ENCODE results near the gene SP2. TPM values are rescaled to one million over a fixed set of nuclear protein-coding genes. Genes with fewer than 3 reads are reported as not detected.
"Not testable (repeated sequence)": the region's sequence is repeated elsewhere in the genome, so short reads cannot be mapped to it uniquely, and the experiment has no call there.

SP2 gene
- total RNA-seq, 4 donors from 2014 or later, result 7.1 to 14.1 (median 12.3) TPM

DNA sequence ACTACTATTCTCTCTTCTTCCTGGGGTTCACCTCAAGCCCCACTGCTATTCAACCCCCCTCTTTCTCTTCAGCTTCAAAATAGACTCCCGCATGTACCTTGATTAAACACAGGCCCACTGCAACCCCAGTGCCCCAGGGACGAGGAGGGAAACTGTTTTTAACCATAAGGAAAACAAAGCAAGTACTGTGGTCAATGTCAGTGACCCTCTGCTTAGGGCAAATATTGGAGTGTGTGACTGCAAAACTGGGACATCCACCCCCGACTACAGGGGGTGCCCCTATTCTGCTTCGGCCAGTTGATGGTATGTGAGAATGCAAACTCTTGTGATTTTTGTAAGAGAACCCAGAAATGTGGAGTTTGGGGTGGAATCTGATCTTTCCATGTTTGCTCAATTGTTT lies 35.8 kb downstream of the SP2 start:
- intact Hi-C loops (cut with DNase I), result no loop called here

DNA sequence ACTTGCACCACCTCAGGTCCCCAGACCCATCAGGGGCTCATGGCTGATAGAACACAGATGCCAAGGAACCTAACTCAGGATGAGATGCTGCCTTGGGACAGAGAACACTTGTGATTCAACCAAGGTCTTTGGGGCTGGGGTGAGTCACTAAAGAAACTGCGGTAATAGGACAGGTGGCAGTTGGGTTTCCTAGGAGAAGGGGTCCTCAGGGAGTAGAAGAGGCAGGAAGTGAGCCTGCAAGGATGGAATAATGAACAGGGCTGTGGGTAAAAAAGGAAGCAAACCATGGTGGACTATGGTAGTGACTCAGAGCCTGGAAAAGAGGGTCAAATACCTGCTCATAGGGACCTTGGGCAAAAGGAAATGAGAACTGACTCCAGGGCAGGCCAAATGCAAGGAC lies 38.8 kb downstream of the SP2 start:
- no peaks in the 10 kb centered on the region for H3K9me3 ChIP-seq
- no peaks in the 10 kb centered on the region for H3K27me3 ChIP-seq
- WGBS, 2 donors, result 84 to 89% methylated on average over 1 of the region's 1 CpG
- no peaks in the 10 kb centered on the region for H3K36me3 ChIP-seq
- no peak for DNase-seq
- intact Hi-C loops (cut with DNase I), result no loop called here
- H3K4me1 ChIP-seq, result peaks cover 0 to 9% of the 10 kb centered on the region in 2 donors
- TF ChIP-seq, protein P1, sequence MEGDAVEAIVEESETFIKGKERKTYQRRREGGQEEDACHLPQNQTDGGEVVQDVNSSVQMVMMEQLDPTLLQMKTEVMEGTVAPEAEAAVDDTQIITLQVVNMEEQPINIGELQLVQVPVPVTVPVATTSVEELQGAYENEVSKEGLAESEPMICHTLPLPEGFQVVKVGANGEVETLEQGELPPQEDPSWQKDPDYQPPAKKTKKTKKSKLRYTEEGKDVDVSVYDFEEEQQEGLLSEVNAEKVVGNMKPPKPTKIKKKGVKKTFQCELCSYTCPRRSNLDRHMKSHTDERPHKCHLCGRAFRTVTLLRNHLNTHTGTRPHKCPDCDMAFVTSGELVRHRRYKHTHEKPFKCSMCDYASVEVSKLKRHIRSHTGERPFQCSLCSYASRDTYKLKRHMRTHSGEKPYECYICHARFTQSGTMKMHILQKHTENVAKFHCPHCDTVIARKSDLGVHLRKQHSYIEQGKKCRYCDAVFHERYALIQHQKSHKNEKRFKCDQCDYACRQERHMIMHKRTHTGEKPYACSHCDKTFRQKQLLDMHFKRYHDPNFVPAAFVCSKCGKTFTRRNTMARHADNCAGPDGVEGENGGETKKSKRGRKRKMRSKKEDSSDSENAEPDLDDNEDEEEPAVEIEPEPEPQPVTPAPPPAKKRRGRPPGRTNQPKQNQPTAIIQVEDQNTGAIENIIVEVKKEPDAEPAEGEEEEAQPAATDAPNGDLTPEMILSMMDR (IDR thresholded peaks at IDR 0.05), result no peak
- TF ChIP-seq POLR2A (IDR thresholded peaks at IDR 0.05), result no peak
- no peak overlapping the region for H3K27ac ChIP-seq
- H3K4me3 ChIP-seq (replicated peaks in 1 of 3), result no peak overlapping the region

More for the DNA sequence above, 35.8 kb downstream of the SP2 start:
- Histone ChIP-seq H3K27ac (no peak overlapping the region), H3K9me3 (no peaks in the 10 kb centered on the region), H3K36me3 (peaks cover 0 to 12% of the 10 kb centered on the region in 2 donors), H3K4me1 (peaks cover 0 to 8% of the 10 kb centered on the region in 2 donors), H3K4me3 (replicated peaks in 1 of 3) (no peak overlapping the region), H3K27me3 (no peaks in the 10 kb centered on the region)
- 83 to 96% methylated on average over 4 of the region's 4 CpGs for WGBS, 2 donors
- TF ChIP-seq POLR2A (IDR thresholded peaks at IDR 0.05), result no peak
- TF ChIP-seq, protein P1 (IDR thresholded peaks at IDR 0.05), result no peak
- DNase-seq, result no peak

DNA sequence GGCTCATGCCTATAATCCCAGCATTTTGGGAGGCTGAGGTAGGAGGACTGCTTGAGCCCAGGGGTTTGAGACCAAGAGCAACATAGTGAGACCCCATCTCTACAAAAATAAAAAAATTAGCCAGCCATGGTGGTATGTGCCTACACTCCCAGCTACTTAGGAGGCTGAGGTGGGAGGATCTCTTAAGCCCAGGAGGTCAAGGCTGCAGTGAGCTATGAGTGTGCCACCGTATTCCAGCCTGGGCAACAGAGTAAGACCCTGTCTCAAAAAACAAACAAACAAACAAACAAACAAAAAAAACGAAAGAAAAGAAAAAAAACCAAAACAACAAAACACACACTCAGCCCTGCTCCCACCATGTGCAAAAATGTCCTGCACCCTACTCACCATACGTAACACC lies 39.4 kb downstream of the SP2 start:
- intact Hi-C loops (cut with DNase I); H3K9me3 ChIP-seq: not testable (repeated sequence)

DNA sequence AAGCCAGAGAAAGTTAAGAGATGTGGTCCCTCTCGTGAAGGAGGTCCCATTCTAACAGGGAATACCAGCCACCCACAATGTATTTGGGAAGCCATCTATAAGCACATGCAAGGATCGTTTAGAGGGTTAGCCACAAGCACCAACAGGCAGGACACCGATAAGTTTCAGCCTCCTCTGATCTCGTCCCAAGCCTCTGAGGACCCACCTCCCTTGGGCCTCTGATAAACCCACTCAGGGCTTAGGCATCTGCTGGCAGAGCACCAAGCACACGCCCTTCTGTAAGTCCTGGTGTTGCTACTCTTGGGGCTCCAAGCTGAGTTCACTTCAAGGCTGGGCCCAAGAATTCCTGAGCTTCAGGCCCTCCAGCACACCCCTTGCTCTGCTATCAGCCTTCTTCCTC lies 39.9 kb downstream of the SP2 start:
- intact Hi-C loops (cut with DNase I), result no loop called here
- no peaks in the 10 kb centered on the region for H3K27me3 ChIP-seq
- H3K4me1 ChIP-seq, result peaks cover 3 to 15% of the 10 kb centered on the region in 2 donors
- no peaks in the 10 kb centered on the region for H3K36me3 ChIP-seq
- H3K27ac ChIP-seq, result no peak overlapping the region
- WGBS, 2 donors, result 76 to 82% methylated on average over 5 of the region's 5 CpGs
- H3K4me3 ChIP-seq (replicated peaks in 1 of 3), result no peak overlapping the region
- no peaks in the 10 kb centered on the region for H3K9me3 ChIP-seq
- DNase-seq, result no peak
- no peak for TF ChIP-seq POLR2A (IDR thresholded peaks at IDR 0.05)
- TF ChIP-seq, protein P1 (IDR thresholded peaks at IDR 0.05), result no peak

More for the DNA sequence above, 39.4 kb downstream of the SP2 start:
- not testable (repeated sequence) for H3K27me3 ChIP-seq; H3K36me3 ChIP-seq; H3K27ac ChIP-seq; H3K4me1 ChIP-seq; H3K4me3 ChIP-seq (replicated peaks in 1 of 3); DNase-seq
- 85 to 87% methylated on average over 3 of the region's 3 CpGs for WGBS, 2 donors

DNA sequence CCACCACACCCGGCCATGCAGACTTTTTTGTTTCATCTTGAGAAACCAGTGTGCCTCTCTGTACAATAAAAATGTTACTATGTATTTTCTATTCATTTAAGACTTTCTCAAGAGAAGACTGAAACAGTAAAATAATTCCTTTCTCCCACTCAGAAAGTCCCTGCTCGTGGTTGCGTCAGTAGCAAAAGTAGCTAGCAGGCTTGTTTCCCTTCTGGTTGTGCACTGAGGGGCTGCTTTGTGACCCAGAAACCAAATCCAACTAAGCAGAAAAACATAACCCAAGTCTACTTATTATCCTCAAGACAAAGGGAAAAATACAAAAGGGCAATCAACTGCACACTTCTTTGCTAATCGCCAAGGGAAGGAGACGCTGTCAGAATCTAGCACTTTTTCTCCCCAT lies 41.9 kb downstream of the SP2 start:
- Histone ChIP-seq H3K27ac (no peak overlapping the region), H3K9me3 (no peaks in the 10 kb centered on the region), H3K4me1 (peaks cover 11 to 23% of the 10 kb centered on the region in 2 donors), H3K4me3 (replicated peaks in 1 of 3) (no peak overlapping the region), H3K27me3 (no peaks in the 10 kb centered on the region), H3K36me3 (no peaks in the 10 kb centered on the region)
- intact Hi-C loops (cut with DNase I), result no loop called here
- TF ChIP-seq, protein P1 (IDR thresholded peaks at IDR 0.05), result no peak
- no peak for TF ChIP-seq POLR2A (IDR thresholded peaks at IDR 0.05)
- 85 to 88% methylated on average over 5 of the region's 5 CpGs for WGBS, 2 donors
- no peak for DNase-seq

Measured in thyroid gland (tissue), 4 donors.